ENCODE results near the gene PKP2.

DNA sequence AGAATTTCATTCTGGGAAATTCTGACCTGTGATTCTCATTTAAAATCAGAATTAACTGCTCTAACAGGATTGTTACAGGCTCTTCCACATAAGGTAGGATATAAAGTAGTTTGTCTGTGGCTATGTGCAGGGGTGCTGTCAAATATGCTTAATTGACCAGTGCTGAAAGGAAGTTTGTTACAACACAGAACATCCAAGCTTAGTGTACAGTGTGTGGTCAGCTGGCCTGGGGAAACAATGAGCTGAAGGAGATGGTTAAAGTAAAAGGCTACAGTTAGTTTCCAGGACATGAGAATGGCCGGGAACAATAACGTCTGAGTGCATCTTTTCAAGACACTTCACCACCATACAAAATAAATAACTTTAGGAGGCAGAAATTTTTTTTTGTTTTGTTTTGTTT, 68.0 kb downstream of the PKP2 start:
- TF ChIP-seq, protein P1, sequence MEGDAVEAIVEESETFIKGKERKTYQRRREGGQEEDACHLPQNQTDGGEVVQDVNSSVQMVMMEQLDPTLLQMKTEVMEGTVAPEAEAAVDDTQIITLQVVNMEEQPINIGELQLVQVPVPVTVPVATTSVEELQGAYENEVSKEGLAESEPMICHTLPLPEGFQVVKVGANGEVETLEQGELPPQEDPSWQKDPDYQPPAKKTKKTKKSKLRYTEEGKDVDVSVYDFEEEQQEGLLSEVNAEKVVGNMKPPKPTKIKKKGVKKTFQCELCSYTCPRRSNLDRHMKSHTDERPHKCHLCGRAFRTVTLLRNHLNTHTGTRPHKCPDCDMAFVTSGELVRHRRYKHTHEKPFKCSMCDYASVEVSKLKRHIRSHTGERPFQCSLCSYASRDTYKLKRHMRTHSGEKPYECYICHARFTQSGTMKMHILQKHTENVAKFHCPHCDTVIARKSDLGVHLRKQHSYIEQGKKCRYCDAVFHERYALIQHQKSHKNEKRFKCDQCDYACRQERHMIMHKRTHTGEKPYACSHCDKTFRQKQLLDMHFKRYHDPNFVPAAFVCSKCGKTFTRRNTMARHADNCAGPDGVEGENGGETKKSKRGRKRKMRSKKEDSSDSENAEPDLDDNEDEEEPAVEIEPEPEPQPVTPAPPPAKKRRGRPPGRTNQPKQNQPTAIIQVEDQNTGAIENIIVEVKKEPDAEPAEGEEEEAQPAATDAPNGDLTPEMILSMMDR (IDR thresholded peaks at IDR 0.05): no peak
- TF ChIP-seq POLR2A (IDR thresholded peaks at IDR 0.05): no peak
- no peak for TF ChIP-seq POLR2AphosphoS5 (IDR thresholded peaks at IDR 0.05)

All from prostate gland (tissue), 2 donors.